GM21717 (cell line): ENCODE data around the gene SSBP2.

Experiments
- ATAC-seq: cut with Tn5 transposase; IDR thresholded peaks from one replicate; pipeline ENCODE4 v1.9.1; 2021; ENCODE audit warnings: mild to moderate bottlenecking, moderate library complexity; ENCODE audit not compliant: unreplicated experiment

Gene SSBP2

GRCh38 chr5:81767938-81768337 lies 17.0 kb upstream of the SSBP2 start:
- ATAC-seq: no peak

- no peak for ATAC-seq
These were observed 16.2 kb upstream of the SSBP2 start for GRCh38 chr5:81767097-81767496.

- no peak for ATAC-seq
These were observed 15.7 kb upstream of the SSBP2 start for GRCh38 chr5:81766611-81767010.

GRCh38 chr5:81763294-81763928 lies 12.5 kb upstream of the SSBP2 start:
- ATAC-seq: no peak

- ATAC-seq: no peak
These were observed 12.0 kb upstream of the SSBP2 start for GRCh38 chr5:81762853-81763252.

- no peak for ATAC-seq
These were observed 11.5 kb upstream of the SSBP2 start for GRCh38 chr5:81762401-81762800.

- ATAC-seq: no peak
These were observed 11.1 kb upstream of the SSBP2 start for GRCh38 chr5:81761970-81762369.

- no peak for ATAC-seq
These were observed 10.4 kb upstream of the SSBP2 start for GRCh38 chr5:81761270-81761669.

- no peak for ATAC-seq
These were observed 9.6 kb upstream of the SSBP2 start for GRCh38 chr5:81760521-81760920.

- ATAC-seq: no peak
These were observed 8.7 kb upstream of the SSBP2 start for GRCh38 chr5:81759632-81760005.

- ATAC-seq: no peak
These were observed 6.5 kb upstream of the SSBP2 start for GRCh38 chr5:81757404-81757803.

GRCh38 chr5:81756016-81756415 lies 5.1 kb upstream of the SSBP2 start:
- no peak for ATAC-seq

GRCh38 chr5:81755320-81755719 lies 4.4 kb upstream of the SSBP2 start:
- ATAC-seq: no peak

- no peak for ATAC-seq
These were observed 3.7 kb upstream of the SSBP2 start for GRCh38 chr5:81754621-81755020.

- ATAC-seq: no peak
These were observed 2.5 kb upstream of the SSBP2 start for GRCh38 chr5:81753429-81753828.

- no peak for ATAC-seq
These were observed 1.7 kb upstream of the SSBP2 start for GRCh38 chr5:81752644-81752963.

GRCh38 chr5:81751836-81752643 lies 1.1 kb upstream of the SSBP2 start:
- no peak for ATAC-seq

GRCh38 chr5:81750308-81751008 lies 439 bp downstream of the SSBP2 start:
- ATAC-seq: peak; percentile 18

GRCh38 chr5:81749561-81750307 lies 1.2 kb downstream of the SSBP2 start:
- peak; percentile 45 for ATAC-seq

GRCh38 chr5:81749192-81749560 lies 1.7 kb downstream of the SSBP2 start:
- no peak for ATAC-seq

GRCh38 chr5:81748556-81748955 lies 2.3 kb downstream of the SSBP2 start:
- ATAC-seq: no peak
